Left renal pelvis (tissue), 4 donors: ENCODE data around the gene ASIC2. TPM values are rescaled to one million over a fixed set of nuclear protein-coding genes. Genes with fewer than 3 reads are reported as not detected.

Experiments used
- DNase-seq, 4 donors: peaks; one replicate each; pipeline ENCODE4 v3.0.0-alpha.2; 2013; ENCODE audit warnings: low read depth in 4 of 4, low spot score in 3 of 4
- polyA plus RNA-seq, 4 donors: library from polyadenylated mRNA; unstranded; fragments of 120-200 nt; gene quantifications; one replicate each; pipeline ENCODE4 v1.2.1, GENCODE V29; 2013; ENCODE audit not compliant: insufficient read length in 4 of 4

ASIC2 gene
- polyA plus RNA-seq, 4 donors: 1.3 to 3.5 (median 2.9) TPM

GRCh38 chr17:33121272-33121671 is 171.8 kb downstream of the ASIC2 start:
- no peak for DNase-seq

- no peak for DNase-seq
Measured at GRCh38 chr17:33120103-33120502, 173.0 kb downstream of the ASIC2 start.

- DNase-seq: no peak
Measured at GRCh38 chr17:33118391-33119075, 174.6 kb downstream of the ASIC2 start.

GRCh38 chr17:33116021-33116551 is 177.0 kb downstream of the ASIC2 start:
- DNase-seq: no peak

- no peak for DNase-seq
Measured at GRCh38 chr17:33115366-33115765, 177.7 kb downstream of the ASIC2 start.

GRCh38 chr17:33113991-33114370 is 179.1 kb downstream of the ASIC2 start:
- no peak for DNase-seq

- no peak for DNase-seq
Measured at GRCh38 chr17:33113276-33113990, 179.7 kb downstream of the ASIC2 start.

- DNase-seq: no peak
Measured at GRCh38 chr17:33112763-33113162, 180.3 kb downstream of the ASIC2 start.

GRCh38 chr17:33109336-33110072 is 183.6 kb downstream of the ASIC2 start:
- no peak for DNase-seq

- DNase-seq: no peak
Measured at GRCh38 chr17:33106525-33107165, 186.4 kb downstream of the ASIC2 start.

GRCh38 chr17:33105911-33106310 is 187.2 kb downstream of the ASIC2 start:
- no peak for DNase-seq

GRCh38 chr17:33099906-33100305 is 193.2 kb downstream of the ASIC2 start:
- DNase-seq: no peak

GRCh38 chr17:33099252-33099651 is 193.8 kb downstream of the ASIC2 start:
- DNase-seq: no peak

GRCh38 chr17:33097411-33097810 is 195.7 kb downstream of the ASIC2 start:
- no peak for DNase-seq

GRCh38 chr17:33096161-33096560 is 196.9 kb downstream of the ASIC2 start:
- DNase-seq: no peak

- DNase-seq: no peak
Measured at GRCh38 chr17:33091271-33091670, 201.8 kb downstream of the ASIC2 start.

- no peak for DNase-seq
Measured at GRCh38 chr17:33090806-33091205, 202.3 kb downstream of the ASIC2 start.

- DNase-seq: no peak
Measured at GRCh38 chr17:33086878-33087277, 206.2 kb downstream of the ASIC2 start.

GRCh38 chr17:33086041-33086440 is 207.1 kb downstream of the ASIC2 start:
- no peak for DNase-seq

GRCh38 chr17:33085256-33085655 is 207.8 kb downstream of the ASIC2 start:
- no peak for DNase-seq

- no peak for DNase-seq
Measured at GRCh38 chr17:33084755-33085154, 208.3 kb downstream of the ASIC2 start.
